Colon (tissue), 2 donors: ENCODE data around the gene CADM2.

Experiments
- FAIRE-seq: peaks from 2 replicates; lab custom pipeline; 2012; peaks lifted over from hg19 to GRCh38; lab: Jason Lieb, UNC
- donor health status: control.
- donor health status: control.

The CADM2 gene

DNA sequence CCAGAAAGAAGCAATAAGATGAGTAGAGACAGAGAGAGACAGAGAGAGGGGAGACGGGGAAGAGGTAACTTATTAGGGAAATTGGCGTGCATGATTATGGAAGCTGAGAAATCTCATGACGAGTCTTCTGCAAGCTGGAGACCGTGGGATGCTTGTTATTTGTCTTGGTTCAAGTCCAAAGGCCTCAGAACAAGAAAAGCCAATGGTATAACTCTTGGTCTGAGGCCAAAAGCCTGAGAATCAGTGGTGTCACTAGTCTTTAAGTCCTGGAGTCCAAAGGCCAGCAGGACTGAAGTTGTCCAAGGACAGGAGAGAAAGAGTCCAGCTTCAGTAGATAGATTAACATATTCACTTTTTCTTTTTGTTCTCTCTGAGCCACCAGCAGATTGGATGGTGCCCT, 613.6 kb downstream of the CADM2 start:
- FAIRE-seq = no peak

GRCh38 chr3:85572978-85573377, 614.2 kb downstream of the CADM2 start:
- no peak for FAIRE-seq

- no peak for FAIRE-seq
Observed at GRCh38 chr3:85574006-85574705, 615.4 kb downstream of the CADM2 start.

GRCh38 chr3:85576091-85576690, 617.4 kb downstream of the CADM2 start:
- peak; percentile 53 for FAIRE-seq

- no peak for FAIRE-seq
Observed at GRCh38 chr3:85576697-85577200, 618.0 kb downstream of the CADM2 start.

DNA sequence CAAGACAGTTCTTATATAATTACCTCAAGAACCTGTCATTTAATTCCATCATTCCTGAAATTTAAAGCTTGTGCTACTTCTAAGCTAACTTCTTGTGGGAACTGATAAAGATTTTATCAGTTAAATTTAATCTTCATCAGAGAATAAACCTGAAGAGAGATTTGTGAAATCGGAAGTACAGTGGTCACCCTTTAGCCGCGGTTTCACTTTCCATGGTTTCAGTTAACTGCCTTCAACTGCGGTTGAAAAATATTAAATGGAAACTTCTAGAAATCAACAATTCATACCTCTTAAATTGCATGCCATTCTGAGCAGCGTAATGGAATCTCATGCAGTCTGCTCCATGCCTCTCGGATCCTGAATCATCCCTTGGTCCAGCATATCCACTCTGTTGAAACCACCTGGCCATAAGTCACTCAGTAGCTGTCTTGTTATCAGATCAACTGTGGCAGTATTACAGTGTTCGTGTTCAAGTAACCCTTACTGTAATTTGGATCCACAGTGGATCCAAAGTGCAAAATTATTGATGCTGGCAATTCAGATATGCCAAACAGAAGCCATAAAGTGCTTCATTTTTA, 626.1 kb downstream of the CADM2 start:
- FAIRE-seq = no peak

DNA sequence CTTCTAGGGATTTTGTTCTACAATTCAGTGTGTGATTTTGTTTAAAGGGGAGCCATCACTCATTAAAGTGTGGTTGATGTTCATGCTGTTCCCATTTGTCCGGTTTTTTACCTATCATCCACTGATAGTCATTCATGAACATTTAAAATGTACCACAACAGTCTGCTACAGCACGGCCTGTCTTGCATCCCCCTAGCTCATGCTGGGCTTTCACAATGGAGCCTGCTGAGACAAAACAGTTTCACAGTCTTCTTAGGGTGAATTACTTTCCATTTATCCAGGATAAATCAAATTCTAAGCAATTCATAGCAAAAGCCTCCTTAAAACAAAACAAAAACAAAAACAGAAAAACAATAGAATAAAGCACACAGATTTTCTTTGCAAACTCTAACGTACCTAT, 627.2 kb downstream of the CADM2 start:
- no peak for FAIRE-seq

- FAIRE-seq = no peak
Observed at GRCh38 chr3:85589145-85589544, 630.4 kb downstream of the CADM2 start.

GRCh38 chr3:85591451-85591850, 632.7 kb downstream of the CADM2 start:
- FAIRE-seq = no peak

DNA sequence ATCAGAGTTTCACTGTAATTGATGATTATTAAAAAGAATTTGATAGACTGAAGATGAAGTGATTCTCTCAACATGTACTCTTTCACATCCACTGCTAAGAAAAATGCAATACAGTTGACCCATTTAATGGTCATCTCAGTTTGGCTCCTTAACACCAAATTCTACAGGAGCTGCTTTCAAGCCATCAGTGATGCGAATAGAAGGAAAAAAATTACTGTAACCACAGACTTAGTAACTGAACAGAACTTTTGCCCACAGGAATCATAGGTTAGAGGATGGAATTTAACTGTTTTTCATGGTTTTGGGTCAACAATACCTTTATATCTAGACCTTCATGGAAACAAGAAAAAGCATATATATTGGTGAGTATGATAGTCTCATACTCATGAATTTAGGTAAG, 633.5 kb downstream of the CADM2 start:
- FAIRE-seq = no peak

- no peak for FAIRE-seq
Observed at GRCh38 chr3:85594676-85595075, 635.9 kb downstream of the CADM2 start.

- FAIRE-seq = no peak
Observed at GRCh38 chr3:85603378-85603777, 644.6 kb downstream of the CADM2 start.

DNA sequence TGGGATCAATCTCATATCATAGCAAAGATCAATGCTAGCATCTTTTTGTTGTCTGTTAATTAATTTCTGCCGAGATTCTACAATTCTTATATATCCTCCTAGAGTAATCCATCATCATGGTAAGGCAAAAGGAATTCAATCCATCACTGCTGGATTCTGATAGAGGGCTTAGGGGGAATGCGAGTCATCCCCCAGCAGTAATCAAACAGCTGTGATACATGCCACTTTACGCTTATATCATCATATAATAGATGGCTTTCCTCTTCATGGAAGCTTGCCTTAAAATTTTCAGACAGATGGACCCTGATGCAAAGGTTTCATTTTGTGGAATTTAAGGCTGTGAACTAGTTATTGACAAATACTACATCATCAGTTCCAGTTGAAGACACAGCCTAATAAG, 645.9 kb downstream of the CADM2 start:
- no peak for FAIRE-seq

- no peak for FAIRE-seq
Observed at GRCh38 chr3:85605066-85605465, 646.3 kb downstream of the CADM2 start.

DNA sequence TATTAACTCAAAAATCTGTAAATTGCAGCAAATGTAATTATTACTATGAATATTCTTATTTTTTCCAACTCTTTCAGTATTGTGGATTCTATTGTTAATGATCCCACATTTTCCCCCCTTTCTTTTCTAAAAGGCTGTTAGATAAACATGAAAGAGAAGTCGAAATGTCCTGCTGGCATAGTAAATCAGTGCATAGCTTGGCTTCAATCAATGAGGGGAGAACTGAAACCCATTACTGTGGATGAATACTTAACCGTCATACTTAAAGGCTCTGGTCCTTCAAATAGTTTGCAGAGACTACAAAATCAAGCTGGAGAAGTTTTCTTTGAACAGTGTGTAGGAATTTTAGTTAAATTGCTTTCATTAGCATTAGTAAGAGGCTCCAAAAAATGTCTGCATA, 667.9 kb downstream of the CADM2 start:
- no peak for FAIRE-seq

DNA sequence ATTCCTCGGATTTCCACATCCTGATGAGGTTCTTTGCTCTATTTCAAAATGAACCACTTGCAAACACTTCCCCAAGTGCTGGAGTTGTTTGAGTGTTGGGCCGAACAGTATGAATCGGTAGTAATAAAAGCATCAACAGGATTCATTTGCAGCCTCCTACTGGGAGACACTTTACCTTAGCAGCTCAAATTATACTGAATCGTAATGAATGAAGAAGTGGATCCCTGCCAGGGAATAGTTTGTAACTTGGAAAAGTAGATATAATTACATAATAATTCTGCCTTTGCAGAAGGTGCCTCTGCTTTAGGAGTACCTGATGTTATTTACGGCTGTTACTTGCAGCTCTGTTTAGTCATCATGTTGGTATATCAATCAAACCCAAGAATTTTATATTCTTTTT, 669.1 kb downstream of the CADM2 start:
- FAIRE-seq = no peak

- FAIRE-seq = no peak
Observed at GRCh38 chr3:85631070-85631469, 672.3 kb downstream of the CADM2 start.

DNA sequence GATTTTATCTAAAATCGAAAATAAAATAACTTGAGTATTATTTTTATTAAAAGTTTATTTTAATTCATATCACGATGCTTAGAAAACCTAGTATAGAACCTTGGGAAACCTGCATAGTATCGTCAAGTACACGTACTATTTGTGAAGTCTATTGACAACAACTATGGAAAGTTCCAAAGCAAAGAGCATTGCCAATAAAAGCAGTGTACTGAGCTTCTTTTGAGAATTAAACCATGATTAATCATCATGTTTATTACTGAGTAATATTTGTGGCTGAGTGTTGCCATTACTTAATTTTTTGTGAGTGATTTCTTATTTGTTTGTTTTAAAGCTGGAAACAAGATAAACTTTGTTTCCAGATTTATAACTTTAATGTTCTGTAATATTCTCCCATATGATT, 674.1 kb downstream of the CADM2 start:
- FAIRE-seq = no peak

GRCh38 chr3:85652360-85652759, 693.6 kb downstream of the CADM2 start:
- FAIRE-seq = no peak

DNA sequence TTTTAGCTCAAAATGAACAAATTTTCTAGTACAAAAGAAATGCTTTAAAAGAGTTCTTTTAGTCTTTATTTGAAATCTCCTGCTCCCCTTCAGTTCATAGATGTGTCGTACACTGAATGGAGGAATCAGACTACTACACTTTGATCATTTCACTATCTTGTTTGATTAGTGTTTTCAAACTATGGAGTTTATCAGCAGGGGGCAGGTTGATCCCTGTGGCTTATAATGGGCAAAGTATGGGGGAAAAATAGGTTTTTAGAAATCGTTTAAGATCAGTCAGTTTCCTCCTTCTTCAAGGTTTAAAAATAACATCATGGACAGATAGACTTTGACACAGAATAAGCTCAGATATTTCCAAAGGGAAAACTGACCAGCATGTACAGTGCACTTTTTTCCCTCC, 701.7 kb downstream of the CADM2 start:
- no peak for FAIRE-seq

- no peak for FAIRE-seq
Observed at GRCh38 chr3:85662462-85662861, 703.7 kb downstream of the CADM2 start.

- FAIRE-seq = no peak
Observed at GRCh38 chr3:85667744-85668143, 709.0 kb downstream of the CADM2 start.

- FAIRE-seq = no peak
Observed at GRCh38 chr3:85670634-85671205, 711.9 kb downstream of the CADM2 start.
